Lung (tissue), 12 donors: ENCODE results near the gene C15orf39. TPM values are rescaled to one million over a fixed set of nuclear protein-coding genes. Genes with fewer than 3 reads are reported as not detected.

ENCODE experiments used
- ATAC-seq: fragments of 200-7000 bp; cut with Tn5 transposase; one replicate; pipeline ENCODE4 v1.9.1; 2020; ENCODE audit warnings: moderate number of reproducible peaks; ENCODE audit not compliant: insufficient read depth, low FRiP score
- DNase-seq, 3 donors: peaks; one replicate each; pipeline ENCODE4 v3.0.0-alpha.2; 2013 to 2017
- H3K27ac ChIP-seq, 2 donors: one replicate each; pipeline ENCODE4 v1.5.1; 2013; ENCODE audit warnings: mild to moderate bottlenecking in 2 of 2, moderate library complexity in 2 of 2, control low read depth in 1 of 2, inconsistent platforms in 1 of 2, low read depth in 1 of 2, low read length in 1 of 2
- H3K27me3 ChIP-seq, 3 donors: one replicate each; pipeline ENCODE4 v1.5.1; 2013; ENCODE audit warnings: low read length in 2 of 3; ENCODE audit not compliant: control insufficient read depth in 3 of 3, insufficient read depth in 3 of 3
- H3K36me3 ChIP-seq, 4 donors: one replicate each; pipeline ENCODE4 v1.5.1; 2013; ENCODE audit warnings: low read length in 4 of 4, mild to moderate bottlenecking in 1 of 4, moderate library complexity in 1 of 4; ENCODE audit not compliant: control insufficient read depth in 4 of 4, insufficient read depth in 4 of 4
- H3K4me1 ChIP-seq, 5 donors: one replicate each; pipeline ENCODE4 v1.5.1; 2013; ENCODE audit warnings: low read length in 5 of 5, mild to moderate bottlenecking in 2 of 5, moderate library complexity in 1 of 5; ENCODE audit not compliant: control insufficient read depth in 5 of 5, insufficient read depth in 5 of 5
- H3K4me3 ChIP-seq: one replicate; pipeline ENCODE4 v1.5.1; 2013; ENCODE audit warnings: mild to moderate bottlenecking, control low read depth, moderate library complexity
- H3K9ac ChIP-seq, 2 donors: one replicate each; pipeline ENCODE4 v1.5.1; 2013; ENCODE audit warnings: low read length in 2 of 2, control low read depth in 1 of 2; ENCODE audit not compliant: insufficient read depth in 1 of 2
- H3K9me3 ChIP-seq, 4 donors: one replicate each; pipeline ENCODE4 v1.5.1; 2013; ENCODE audit warnings: low read length in 3 of 4, mild to moderate bottlenecking in 1 of 4, moderate library complexity in 1 of 4; ENCODE audit not compliant: control insufficient read depth in 4 of 4, insufficient read depth in 3 of 4
- WGBS, 2 donors: extraction: QIAGEN DNeasy Blood & Tissue Kit; methylation state at CpG; one replicate each; pipeline ENCODE4 v1.1.7; 2013; 5-methylcytosine and 5-hydroxymethylcytosine counted together
- polyA plus RNA-seq, 2 donors: library from polyadenylated mRNA; stranded (reverse); fragments of 200-250 nt; gene quantifications; one replicate each; pipeline ENCODE4 v1.2.1, GENCODE V29; 2013
- total RNA-seq, 2 donors: library from RNA; depleted of rRNA in 1 of 2; stranded (reverse); fragments of >200 nt in 1 of 2; gene quantifications; one replicate each; pipeline ENCODE4 v1.2.1, GENCODE V29; 2014 to 2021
- TF ChIP-seq, protein P1 (sequence below): IDR thresholded peaks from 2 replicates; pipeline ENCODE4 v1.5.1; 2012; ENCODE audit warnings: mild to moderate bottlenecking; ENCODE audit errors: control extremely low read depth, extremely low read depth
- donor health status: control.
- donor health status: control.
- donor health status: Bipolar disorder and iron deficiency.
- donor health status: healthy.
- donor health status: DM: yes; HTN: yes; CAD: no.

Gene C15orf39
- total and polyA plus RNA-seq, 4 donors: 13.1 to 57.7 (median 25.6) TPM

DNA sequence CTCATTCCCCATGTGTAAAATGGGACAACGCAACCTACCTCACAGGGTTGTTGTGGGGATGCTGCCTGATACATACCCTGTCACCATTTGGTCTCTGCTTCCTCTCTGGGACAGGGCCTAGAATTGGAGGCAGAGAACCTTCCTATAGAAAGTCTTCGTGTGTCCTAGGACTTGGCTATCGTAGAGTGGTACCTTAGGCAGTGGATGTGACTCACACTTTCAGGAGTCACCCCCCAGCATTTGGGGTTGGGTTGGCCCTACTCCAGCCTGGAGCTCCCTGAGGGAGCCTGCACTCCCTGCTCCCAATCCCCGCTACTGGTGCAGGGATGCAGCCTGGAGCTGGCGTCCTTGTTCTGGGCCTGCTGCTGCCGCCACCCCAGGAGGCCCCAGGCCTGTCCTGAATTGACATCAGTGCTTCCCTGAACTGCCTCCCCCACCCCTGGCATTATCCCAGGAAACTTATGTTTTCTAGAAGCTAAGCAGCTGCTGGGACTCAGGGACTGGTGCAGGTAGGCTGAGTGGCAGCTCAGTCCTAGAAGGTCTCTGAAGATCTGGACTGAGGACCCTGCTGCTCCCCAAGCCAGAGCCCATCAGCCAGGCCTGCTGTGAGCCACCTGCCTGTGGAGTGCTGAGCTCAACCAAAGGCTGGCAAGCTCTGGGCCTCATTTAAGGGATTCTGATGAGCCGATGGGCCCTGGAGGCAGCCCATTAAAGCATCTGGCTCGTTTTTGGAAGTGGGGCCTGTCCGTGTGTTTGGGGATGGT lies 9.9 kb downstream of the C15orf39 start:
- Histone ChIP-seq H3K4me1 (peaks cover 0 to 6% (median 0%) of the 10 kb centered on the region in 5 donors), H3K36me3 (peaks cover 6 to 77% (median 27%) of the 10 kb centered on the region in 4 donors), H3K9ac (no peak overlapping the region), H3K4me3 (no peak overlapping the region), H3K9me3 (no peaks in the 10 kb centered on the region), H3K27ac (no peak overlapping the region), H3K27me3 (no peaks in the 10 kb centered on the region)
- ATAC-seq (no peak), DNase-seq (no peak)
- TF ChIP-seq, protein P1, sequence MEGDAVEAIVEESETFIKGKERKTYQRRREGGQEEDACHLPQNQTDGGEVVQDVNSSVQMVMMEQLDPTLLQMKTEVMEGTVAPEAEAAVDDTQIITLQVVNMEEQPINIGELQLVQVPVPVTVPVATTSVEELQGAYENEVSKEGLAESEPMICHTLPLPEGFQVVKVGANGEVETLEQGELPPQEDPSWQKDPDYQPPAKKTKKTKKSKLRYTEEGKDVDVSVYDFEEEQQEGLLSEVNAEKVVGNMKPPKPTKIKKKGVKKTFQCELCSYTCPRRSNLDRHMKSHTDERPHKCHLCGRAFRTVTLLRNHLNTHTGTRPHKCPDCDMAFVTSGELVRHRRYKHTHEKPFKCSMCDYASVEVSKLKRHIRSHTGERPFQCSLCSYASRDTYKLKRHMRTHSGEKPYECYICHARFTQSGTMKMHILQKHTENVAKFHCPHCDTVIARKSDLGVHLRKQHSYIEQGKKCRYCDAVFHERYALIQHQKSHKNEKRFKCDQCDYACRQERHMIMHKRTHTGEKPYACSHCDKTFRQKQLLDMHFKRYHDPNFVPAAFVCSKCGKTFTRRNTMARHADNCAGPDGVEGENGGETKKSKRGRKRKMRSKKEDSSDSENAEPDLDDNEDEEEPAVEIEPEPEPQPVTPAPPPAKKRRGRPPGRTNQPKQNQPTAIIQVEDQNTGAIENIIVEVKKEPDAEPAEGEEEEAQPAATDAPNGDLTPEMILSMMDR: no peak
- WGBS, 2 donors: 86 to 89% methylated on average over 9 of the region's 9 CpGs

DNA sequence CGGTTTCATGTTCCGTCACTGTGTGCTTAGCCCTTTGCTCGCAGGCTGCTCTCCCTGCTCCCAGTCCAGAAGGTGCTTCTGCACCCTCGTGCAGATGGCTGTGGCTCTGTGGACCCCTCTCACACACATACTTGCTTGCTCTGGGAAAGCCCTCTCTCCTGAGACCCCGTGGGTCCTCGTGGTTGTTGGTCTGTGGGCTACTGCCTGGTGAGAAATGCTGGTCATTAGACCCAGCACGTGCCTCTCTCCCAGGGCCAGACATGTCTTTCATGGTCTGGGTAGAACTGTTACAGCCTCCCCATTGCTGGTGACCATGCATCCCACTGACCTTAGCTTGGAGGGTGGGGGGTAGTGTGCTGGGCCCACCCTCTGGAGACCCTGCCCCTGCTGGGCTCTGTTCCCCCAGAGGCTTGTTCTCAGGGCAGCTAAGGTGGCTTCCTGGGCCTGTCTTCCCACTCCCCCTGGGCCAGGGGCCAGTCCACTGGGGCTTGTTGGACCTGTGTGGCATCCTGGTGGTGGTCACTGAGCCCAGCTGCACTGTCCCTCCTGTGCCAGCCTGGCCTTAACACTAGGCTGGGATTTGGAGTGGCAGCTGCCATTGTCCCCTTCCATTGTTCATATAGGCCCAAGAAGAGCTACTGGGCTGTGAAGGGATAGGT lies 10.6 kb downstream of the C15orf39 start:
- no peaks in the 10 kb centered on the region for H3K9me3 ChIP-seq
- peaks cover 0 to 6% (median 0%) of the 10 kb centered on the region in 5 donors for H3K4me1 ChIP-seq
- H3K9ac ChIP-seq: no peak overlapping the region
- ATAC-seq: no peak
- TF ChIP-seq, protein P1: no peak
- H3K36me3 ChIP-seq: peaks cover 6 to 70% (median 24%) of the 10 kb centered on the region in 4 donors
- H3K4me3 ChIP-seq: no peak overlapping the region
- no peak for DNase-seq
- no peaks in the 10 kb centered on the region for H3K27me3 ChIP-seq
- H3K27ac ChIP-seq: no peak overlapping the region
- WGBS, 2 donors: 89 to 90% methylated on average over 7 of the region's 7 CpGs

DNA sequence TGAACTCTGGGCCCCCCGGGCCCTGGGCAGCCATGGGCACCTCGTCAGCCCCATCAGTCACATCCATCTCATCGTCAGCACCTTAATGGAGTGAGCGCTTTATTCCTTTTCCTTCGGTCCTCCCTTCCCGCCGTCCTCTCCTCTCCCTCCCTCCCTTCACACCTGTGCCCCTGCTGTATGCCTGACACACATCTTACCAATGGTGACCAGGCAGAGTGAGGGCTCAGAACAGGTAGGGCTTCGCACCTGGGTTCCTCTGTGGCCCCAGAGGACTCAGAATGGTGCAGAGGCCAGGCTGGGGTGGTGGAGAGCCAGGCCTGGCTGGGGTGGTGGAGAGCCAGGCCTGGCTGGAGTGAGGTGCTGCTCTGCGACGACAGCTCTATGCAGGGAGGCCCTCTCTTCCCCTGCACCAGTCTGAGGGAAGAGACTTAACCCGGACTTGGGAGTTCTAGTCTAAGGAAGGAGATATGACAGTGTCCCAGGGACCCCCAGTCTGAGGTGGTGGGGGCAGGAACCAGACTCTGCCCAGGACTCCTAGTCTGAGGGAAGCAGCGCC lies 11.6 kb downstream of the C15orf39 start:
- 88 to 92% methylated on average over 12 of the region's 12 CpGs for WGBS, 2 donors

More for the DNA sequence above, 11.6 kb downstream of the C15orf39 start:
- Histone ChIP-seq H3K9ac (no peak overlapping the region), H3K36me3 (peaks cover 6 to 60% (median 18%) of the 10 kb centered on the region in 4 donors), H3K27ac (no peak overlapping the region), H3K4me1 (peaks cover 0 to 6% (median 0%) of the 10 kb centered on the region in 5 donors), H3K9me3 (no peaks in the 10 kb centered on the region), H3K27me3 (no peaks in the 10 kb centered on the region), H3K4me3 (no peak overlapping the region)
- no peak for DNase-seq
- ATAC-seq: no peak
- TF ChIP-seq, protein P1: no peak
